NCI-H2107 treated with DMSO at 0.1 percent for 48 hours (cell line): ENCODE results near the gene CARD11.
"Not testable (repeated sequence)": the region's sequence is repeated elsewhere in the genome, so short reads cannot be mapped to it uniquely, and the experiment has no call there.

Experiments used
- DNase-seq: peaks from one replicate; lab custom pipeline; 2025; ENCODE audit not compliant: unreplicated experiment; lab: John Stamatoyannopoulos, UW

CARD11 gene

GRCh38 chr7:3065724-3066143, 22.1 kb upstream of the CARD11 start:
- DNase-seq = no peak

DNA sequence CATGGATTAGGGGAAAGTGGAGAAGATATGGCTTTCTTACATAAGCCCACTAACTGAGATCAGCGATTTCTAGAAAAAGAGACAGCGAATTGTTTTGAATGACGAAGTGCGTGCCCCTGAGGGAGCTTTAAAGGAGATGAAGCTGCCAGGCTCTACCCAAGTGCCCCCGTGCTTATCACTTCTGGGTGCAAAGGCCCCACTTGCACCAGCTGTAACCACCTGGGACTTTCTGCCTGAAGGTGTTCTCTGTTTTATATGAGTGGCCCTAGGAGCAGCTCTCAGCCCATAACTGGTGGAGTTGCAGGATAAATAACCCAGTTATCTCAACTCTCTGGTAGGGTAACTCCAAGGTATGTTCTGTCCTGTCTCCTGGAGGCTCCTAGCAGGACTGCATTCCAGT, 20.4 kb upstream of the CARD11 start:
- DNase-seq = no peak

GRCh38 chr7:3063016-3063753, 19.5 kb upstream of the CARD11 start:
- DNase-seq = no peak

- no peak for DNase-seq
Observed at GRCh38 chr7:3057066-3057420, 13.4 kb upstream of the CARD11 start.

- DNase-seq = no peak
Observed at GRCh38 chr7:3056234-3057065, 12.8 kb upstream of the CARD11 start.

- no peak for DNase-seq
Observed at GRCh38 chr7:3055626-3056025, 12.0 kb upstream of the CARD11 start.

DNA sequence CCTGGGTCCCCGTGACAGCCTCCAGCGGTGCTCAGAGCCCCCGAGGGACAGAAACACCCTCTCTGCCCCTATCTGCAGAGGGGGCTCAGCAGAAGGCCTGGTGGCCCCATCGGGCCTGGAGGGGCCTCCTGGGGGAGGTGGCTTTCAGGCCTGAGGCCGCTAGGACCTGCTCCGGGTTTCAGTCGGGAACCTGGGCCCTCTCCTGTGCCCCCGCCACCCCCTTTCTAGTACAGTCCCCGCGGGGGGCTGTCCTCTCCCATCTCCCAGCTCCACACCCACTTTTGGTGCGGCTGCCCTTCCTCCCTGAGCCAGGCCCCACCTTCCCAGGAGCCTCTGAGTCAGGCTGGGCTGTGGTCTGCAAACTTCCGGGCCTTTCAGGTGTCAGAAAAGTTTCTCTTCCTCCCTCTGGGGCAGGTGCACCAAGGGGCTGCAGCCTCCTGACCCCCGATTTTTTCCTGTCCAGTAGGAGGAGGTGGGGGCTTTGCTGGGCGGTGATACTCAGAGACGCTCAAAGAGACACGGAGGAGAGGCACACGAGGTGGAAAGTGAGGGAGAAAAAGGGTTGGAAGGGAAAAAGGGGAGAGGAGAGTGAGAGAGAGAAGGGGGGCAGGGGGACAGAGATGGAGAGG, 692 bp downstream of the CARD11 start:
- no peak for DNase-seq

GRCh38 chr7:3041986-3042675, 1.5 kb downstream of the CARD11 start:
- DNase-seq = no peak

DNA sequence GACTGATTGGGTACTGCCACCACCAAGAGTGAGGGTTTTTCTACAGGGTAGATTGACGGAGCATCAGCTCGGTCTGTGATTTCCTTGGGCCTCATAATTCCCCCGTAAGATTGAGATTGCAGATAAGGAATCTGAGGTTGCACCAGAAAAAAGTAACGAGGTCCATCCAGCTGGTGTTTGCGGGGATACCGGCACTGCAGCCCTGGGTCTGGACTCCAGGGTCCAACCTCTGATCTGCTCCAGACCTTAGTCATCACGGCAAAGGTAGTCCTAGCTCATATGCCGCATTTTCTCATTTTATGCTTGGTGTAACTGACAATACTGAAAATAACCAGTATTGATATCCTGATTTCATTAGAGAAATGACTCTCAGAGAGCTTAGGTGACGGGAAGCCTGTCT, 3.9 kb downstream of the CARD11 start:
- DNase-seq = no peak

- DNase-seq = not testable (repeated sequence)
Observed at GRCh38 chr7:3038011-3038410, 5.7 kb downstream of the CARD11 start.

DNA sequence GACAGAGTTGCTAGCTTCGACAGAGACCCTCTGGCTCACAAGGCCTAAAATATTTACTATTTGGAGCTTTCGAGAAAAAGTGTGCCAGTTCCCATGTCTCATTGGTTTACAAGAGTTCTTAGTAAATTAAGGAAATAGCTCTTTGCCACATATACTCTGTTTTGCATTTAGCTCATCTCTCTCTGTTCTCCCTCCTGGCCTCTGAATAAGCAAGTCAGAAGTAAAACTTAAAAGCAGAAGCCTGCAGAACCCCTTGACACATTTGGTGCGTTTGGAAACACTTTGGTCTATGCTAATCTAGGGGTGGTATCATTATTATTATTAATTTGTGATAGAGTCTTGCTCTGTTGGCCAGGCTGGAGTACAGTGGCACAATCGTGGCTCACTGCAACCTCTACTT, 6.4 kb downstream of the CARD11 start:
- DNase-seq = no peak

- DNase-seq = no peak
Observed at GRCh38 chr7:3034591-3035150, 9.0 kb downstream of the CARD11 start.

- no peak for DNase-seq
Observed at GRCh38 chr7:3033581-3033980, 10.1 kb downstream of the CARD11 start.

DNA sequence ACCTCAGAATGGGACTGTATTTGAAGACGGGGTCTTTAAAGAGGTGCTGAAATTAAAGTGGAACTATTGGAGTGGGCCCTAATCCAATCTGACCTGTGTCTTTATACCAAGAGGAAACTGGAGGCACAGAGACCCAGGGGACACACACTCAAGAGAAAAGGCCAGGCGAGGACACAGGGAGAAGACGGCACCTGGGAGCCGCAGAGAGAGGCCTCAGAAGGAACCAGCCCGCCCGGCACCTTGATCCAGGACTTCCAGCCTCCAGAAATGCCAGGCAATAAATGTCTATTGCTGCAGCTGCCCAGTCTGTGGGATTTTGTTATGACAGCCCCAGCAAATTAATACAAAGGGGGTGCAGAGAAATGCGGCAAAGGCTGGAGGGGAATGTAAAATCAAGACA, 10.5 kb downstream of the CARD11 start:
- DNase-seq = no peak

DNA sequence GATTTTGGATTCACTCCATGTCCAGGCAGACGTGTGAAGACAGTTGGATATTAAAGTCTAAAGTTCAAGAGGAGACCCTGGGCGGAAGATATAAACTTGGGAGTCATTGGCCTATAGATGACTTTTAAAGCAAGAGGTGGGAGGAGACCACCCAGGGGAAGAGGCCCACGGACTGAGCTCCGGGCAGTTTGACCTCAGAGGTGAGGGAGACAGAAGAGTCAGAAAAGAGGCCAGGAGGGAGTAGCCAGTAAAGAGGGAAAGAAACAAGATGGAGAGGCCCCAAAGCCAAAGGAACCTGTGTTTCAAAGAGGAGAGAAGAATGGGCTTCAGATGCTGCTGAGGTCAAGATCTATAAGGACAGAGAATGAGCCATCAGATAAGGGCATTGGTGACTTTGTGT, 11.4 kb downstream of the CARD11 start:
- DNase-seq = no peak

- DNase-seq = no peak
Observed at GRCh38 chr7:3029138-3029537, 14.5 kb downstream of the CARD11 start.

GRCh38 chr7:3028758-3029093, 14.9 kb downstream of the CARD11 start:
- DNase-seq = no peak

DNA sequence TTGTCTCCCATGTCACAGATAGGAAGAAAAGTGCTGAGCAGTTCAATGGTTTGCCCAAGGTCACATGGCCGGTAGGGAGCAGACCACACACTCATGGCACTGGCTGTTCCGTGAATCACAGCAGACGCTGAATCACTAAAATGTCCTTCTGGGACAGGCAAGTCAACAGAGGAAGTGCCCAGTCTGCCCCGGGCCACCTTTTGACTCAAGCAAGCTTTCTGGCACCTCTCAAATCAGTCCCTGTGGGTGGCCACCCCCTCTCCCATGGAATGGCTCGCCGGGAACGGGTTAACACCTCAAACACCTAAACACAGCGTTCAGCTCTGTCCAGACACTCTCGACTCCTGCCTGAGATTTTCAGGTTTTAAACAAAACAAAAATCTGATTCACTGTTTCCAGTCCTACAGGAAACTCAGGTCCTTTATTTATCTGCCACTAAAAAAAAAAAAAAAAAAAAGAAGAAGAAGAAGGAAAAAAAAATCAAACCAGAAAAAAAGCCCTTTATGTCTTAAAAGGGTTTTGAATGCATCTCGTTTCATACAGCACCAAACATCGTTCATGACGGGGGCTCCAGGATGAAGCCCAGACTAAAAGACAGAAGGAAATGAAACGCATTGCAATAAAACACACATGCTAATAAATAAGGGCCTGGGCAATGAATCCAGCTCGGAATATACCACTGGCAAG, 15.5 kb downstream of the CARD11 start:
- DNase-seq = no peak

DNA sequence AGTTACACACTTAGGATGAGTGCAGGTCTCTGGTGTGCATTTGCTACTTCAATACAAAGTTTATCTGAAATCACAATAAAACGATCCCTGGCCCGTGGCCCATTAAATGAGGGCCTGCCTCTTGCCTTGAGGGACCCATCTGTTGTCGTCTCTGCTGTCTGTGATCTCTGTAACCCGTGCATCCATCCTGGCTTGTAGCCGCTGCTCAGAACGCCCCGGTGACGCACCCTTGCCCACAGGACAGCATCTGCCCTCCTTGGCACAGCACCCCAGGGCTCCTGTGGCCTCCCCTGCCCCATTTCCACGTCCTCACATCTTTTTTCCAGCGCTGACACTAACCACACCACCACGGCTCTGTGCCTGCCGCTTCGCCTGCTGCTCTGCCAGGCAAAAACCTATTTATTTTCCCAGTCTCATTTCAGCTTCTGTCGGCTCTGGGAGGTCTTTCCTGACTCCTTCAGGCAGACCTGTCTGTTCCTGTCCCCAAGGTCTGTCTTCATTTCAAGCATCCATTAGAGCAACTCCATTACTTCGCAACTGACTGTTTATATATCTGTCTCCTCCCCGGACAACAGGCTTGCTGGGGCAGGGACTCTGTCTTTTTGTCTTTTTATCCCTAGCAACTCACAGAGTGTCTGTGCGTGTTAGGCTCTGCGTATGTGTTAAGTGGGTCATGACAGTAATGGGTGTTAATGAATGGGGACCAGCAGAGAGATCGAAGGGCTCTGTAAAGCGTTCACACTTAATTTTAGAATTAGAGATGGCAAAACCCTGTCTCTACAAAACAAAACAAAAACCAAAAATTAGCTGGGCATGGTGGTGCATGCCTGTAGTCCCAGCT, 16.4 kb downstream of the CARD11 start:
- no peak for DNase-seq

- DNase-seq = no peak
Observed at GRCh38 chr7:3025616-3026015, 18.1 kb downstream of the CARD11 start.
